ENCODE data around the gene RNF19B. TPM values are rescaled to one million over a fixed set of nuclear protein-coding genes. Genes with fewer than 3 reads are reported as not detected.
"Not testable (repeated sequence)": the region's sequence is repeated elsewhere in the genome, so short reads cannot be mapped to it uniquely, and the experiment has no call there.

RNF19B gene
- 9.7 TPM for total RNA-seq

- peak; percentile 86 for DNase-seq
These were observed at the start of gene RNF19B for GRCh38 chr1:32964461-32965250. Gene RNF19B (minus strand): TSS chr1:32964809. CDS start chr1:32964685, 124 bp downstream.

GRCh38 chr1:33013791-33014190 is 49.2 kb upstream of the RNF19B start:
- no peak for DNase-seq

- DNase-seq: no peak
These were observed 47.6 kb upstream of the RNF19B start for GRCh38 chr1:33012165-33012564.

- no peak for DNase-seq
These were observed 46.5 kb upstream of the RNF19B start for GRCh38 chr1:33010932-33011731.

- no peak for DNase-seq
These were observed 45.0 kb upstream of the RNF19B start for GRCh38 chr1:33009561-33009960.

- no peak for DNase-seq
These were observed 43.7 kb upstream of the RNF19B start for GRCh38 chr1:33008051-33008914.

- DNase-seq: no peak
These were observed 42.8 kb upstream of the RNF19B start for GRCh38 chr1:33007190-33008050.

- peak; percentile 33 for DNase-seq
These were observed 41.3 kb upstream of the RNF19B start for GRCh38 chr1:33005838-33006421.

- DNase-seq: no peak
These were observed 40.7 kb upstream of the RNF19B start for GRCh38 chr1:33005117-33005837.

GRCh38 chr1:33004613-33005012 is 40.0 kb upstream of the RNF19B start:
- DNase-seq: no peak

- no peak for DNase-seq
These were observed 39.0 kb upstream of the RNF19B start for GRCh38 chr1:33003657-33004056.

GRCh38 chr1:33002006-33002405 is 37.4 kb upstream of the RNF19B start:
- no peak for DNase-seq

GRCh38 chr1:33001282-33001681 is 36.7 kb upstream of the RNF19B start:
- DNase-seq: no peak

GRCh38 chr1:33000427-33001026 is 35.9 kb upstream of the RNF19B start:
- DNase-seq: no peak

- no peak for DNase-seq
These were observed 34.4 kb upstream of the RNF19B start for GRCh38 chr1:32998997-32999396.

- DNase-seq: no peak
These were observed 33.5 kb upstream of the RNF19B start for GRCh38 chr1:32998064-32998463.

GRCh38 chr1:32997381-32997891 is 32.8 kb upstream of the RNF19B start:
- DNase-seq: no peak

GRCh38 chr1:32993324-32993636 is 28.7 kb upstream of the RNF19B start:
- not testable (repeated sequence) for DNase-seq

GRCh38 chr1:32992489-32993323 is 28.1 kb upstream of the RNF19B start:
- peak; percentile 27 for DNase-seq

Data from skin of body (tissue), 2 donors.